ENCODE results near the gene ACAA1.

ACAA1 gene

GRCh38 chr3:38119821-38120692 is 16.9 kb downstream of the ACAA1 start:
- Histone ChIP-seq H3K4me1 (ENCODE audit: control extremely low read depth in 1 of 4, control insufficient read depth in 4 of 4, insufficient read depth in 4 of 4, low read length in 3 of 4) (peaks cover 0 to 11% (median 5%) of the 10 kb centered on the region in 4 experiments), H3K4me3 (ENCODE audit: control insufficient read depth in 1 of 7, extremely low read depth in 1 of 7, insufficient read depth in 4 of 7, low read depth in 2 of 7, low read length in 6 of 7) (no peak overlapping the region), H3K27ac (ENCODE audit: insufficient read depth in 1 of 2, low read depth in 1 of 2, low read length in 2 of 2, poor library complexity in 1 of 2, severe bottlenecking in 2 of 2) (no peak overlapping the region), H3K9me3 (ENCODE audit: control extremely low read depth in 1 of 5, control insufficient read depth in 4 of 5, insufficient read depth in 2 of 5, low read depth in 1 of 5, low read length in 4 of 5) (no peaks in the 10 kb centered on the region), H3K36me3 (ENCODE audit: control insufficient read depth in 4 of 4, insufficient read depth in 4 of 4, low read length in 3 of 4) (peaks cover 4 to 61% (median 35%) of the 10 kb centered on the region in 4 experiments), H3K27me3 (replicated peaks in 2 of 5; ENCODE audit: control insufficient read depth in 4 of 5, insufficient read depth in 5 of 5, low read length in 4 of 5) (no peaks in the 10 kb centered on the region)
- ChIA-PET CTCF (interaction anchor here (0.6 to 8.2 kb wide), 7 partner anchors 8 to 265 kb away, joined by 3 to 54 read pairs (median 4); partner anchors contain the start of gene XYLB), POLR2A (interaction anchor here (1.6 kb wide), 1 partner anchor 8 kb away, joined by 3 read pairs; no protein-coding TSS in a partner anchor)
- DNase-seq = no peak
- 97% methylated on average over 3 of the region's 7 CpGs for WGBS (ENCODE audit: insufficient coverage)

- H3K27me3 ChIP-seq (replicated peaks in 2 of 5; ENCODE audit: control insufficient read depth in 4 of 5, insufficient read depth in 5 of 5, low read length in 4 of 5) = no peaks in the 10 kb centered on the region
- H3K27ac ChIP-seq (ENCODE audit: insufficient read depth in 1 of 2, low read depth in 1 of 2, low read length in 2 of 2, poor library complexity in 1 of 2, severe bottlenecking in 2 of 2) = no peak overlapping the region
- H3K36me3 ChIP-seq (ENCODE audit: control insufficient read depth in 4 of 4, insufficient read depth in 4 of 4, low read length in 3 of 4) = peaks cover 4 to 52% (median 29%) of the 10 kb centered on the region in 4 experiments
- H3K4me3 ChIP-seq (ENCODE audit: control insufficient read depth in 1 of 7, extremely low read depth in 1 of 7, insufficient read depth in 4 of 7, low read depth in 2 of 7, low read length in 6 of 7) = no peak overlapping the region
- 100% methylated on average over 1 of the region's 1 CpG for WGBS (ENCODE audit: insufficient coverage)
- CTCF ChIA-PET = interaction anchor here (1.0 to 8.2 kb wide), 9 partner anchors 9 to 361 kb away, joined by 3 to 54 read pairs (median 4); partner anchors contain the start of gene XYLB
- DNase-seq = no peak
- H3K4me1 ChIP-seq (ENCODE audit: control extremely low read depth in 1 of 4, control insufficient read depth in 4 of 4, insufficient read depth in 4 of 4, low read length in 3 of 4) = peaks cover 0 to 11% (median 5%) of the 10 kb centered on the region in 4 experiments
- no peaks in the 10 kb centered on the region for H3K9me3 ChIP-seq (ENCODE audit: control extremely low read depth in 1 of 5, control insufficient read depth in 4 of 5, insufficient read depth in 2 of 5, low read depth in 1 of 5, low read length in 4 of 5)
- POLR2A ChIA-PET = no interaction called here
Measured at GRCh38 chr3:38119248-38119544, 17.7 kb downstream of the ACAA1 start.

- POLR2A ChIA-PET = no interaction called here
- CTCF ChIA-PET = interaction anchor here (1.0 to 8.2 kb wide), 11 partner anchors 10 to 362 kb away, joined by 3 to 54 read pairs (median 10); partner anchors contain the start of gene XYLB
- Histone ChIP-seq H3K27me3 (replicated peaks in 2 of 5; ENCODE audit: control insufficient read depth in 4 of 5, insufficient read depth in 5 of 5, low read length in 4 of 5) (no peaks in the 10 kb centered on the region), H3K27ac (ENCODE audit: insufficient read depth in 1 of 2, low read depth in 1 of 2, low read length in 2 of 2, poor library complexity in 1 of 2, severe bottlenecking in 2 of 2) (no peak overlapping the region), H3K9me3 (ENCODE audit: control extremely low read depth in 1 of 5, control insufficient read depth in 4 of 5, insufficient read depth in 2 of 5, low read depth in 1 of 5, low read length in 4 of 5) (no peaks in the 10 kb centered on the region), H3K4me3 (ENCODE audit: control insufficient read depth in 1 of 7, extremely low read depth in 1 of 7, insufficient read depth in 4 of 7, low read depth in 2 of 7, low read length in 6 of 7) (no peak overlapping the region), H3K36me3 (ENCODE audit: control insufficient read depth in 4 of 4, insufficient read depth in 4 of 4, low read length in 3 of 4) (peaks cover 4 to 50% (median 28%) of the 10 kb centered on the region in 4 experiments), H3K4me1 (ENCODE audit: control extremely low read depth in 1 of 4, control insufficient read depth in 4 of 4, insufficient read depth in 4 of 4, low read length in 3 of 4) (peaks cover 0 to 11% (median 5%) of the 10 kb centered on the region in 4 experiments)
- WGBS (ENCODE audit: insufficient coverage) = 90% methylated on average over 11 of the region's 13 CpGs
- DNase-seq = no peak
Measured at GRCh38 chr3:38118421-38119247, 18.3 kb downstream of the ACAA1 start.

GRCh38 chr3:38117748-38118420 is 19.0 kb downstream of the ACAA1 start:
- Histone ChIP-seq H3K27me3 (replicated peaks in 2 of 5; ENCODE audit: control insufficient read depth in 4 of 5, insufficient read depth in 5 of 5, low read length in 4 of 5) (no peaks in the 10 kb centered on the region), H3K9me3 (ENCODE audit: control extremely low read depth in 1 of 5, control insufficient read depth in 4 of 5, insufficient read depth in 2 of 5, low read depth in 1 of 5, low read length in 4 of 5) (no peaks in the 10 kb centered on the region), H3K4me1 (ENCODE audit: control extremely low read depth in 1 of 4, control insufficient read depth in 4 of 4, insufficient read depth in 4 of 4, low read length in 3 of 4) (peaks cover 0 to 11% (median 5%) of the 10 kb centered on the region in 4 experiments), H3K27ac (ENCODE audit: insufficient read depth in 1 of 2, low read depth in 1 of 2, low read length in 2 of 2, poor library complexity in 1 of 2, severe bottlenecking in 2 of 2) (no peak overlapping the region), H3K36me3 (ENCODE audit: control insufficient read depth in 4 of 4, insufficient read depth in 4 of 4, low read length in 3 of 4) (peaks cover 2 to 44% (median 23%) of the 10 kb centered on the region in 4 experiments), H3K4me3 (ENCODE audit: control insufficient read depth in 1 of 7, extremely low read depth in 1 of 7, insufficient read depth in 4 of 7, low read depth in 2 of 7, low read length in 6 of 7) (no peak overlapping the region)
- DNase-seq = peak; percentile 69 to 85 (median 84)
- POLR2A ChIA-PET = no interaction called here
- WGBS (ENCODE audit: insufficient coverage) = 71% methylated on average over 9 of the region's 11 CpGs
- CTCF ChIA-PET = interaction anchor here (0.9 to 8.2 kb wide), 13 partner anchors 9 to 366 kb away, joined by 3 to 54 read pairs (median 6); partner anchors contain the start of genes OXSR1 and XYLB

- ChIA-PET CTCF (interaction anchor here (0.9 to 8.2 kb wide), 13 partner anchors 8 to 366 kb away, joined by 3 to 54 read pairs (median 6); partner anchors contain the start of genes OXSR1 and XYLB), POLR2A (no interaction called here)
- Histone ChIP-seq H3K4me3 (ENCODE audit: control insufficient read depth in 1 of 7, extremely low read depth in 1 of 7, insufficient read depth in 4 of 7, low read depth in 2 of 7, low read length in 6 of 7) (no peak overlapping the region), H3K36me3 (ENCODE audit: control insufficient read depth in 4 of 4, insufficient read depth in 4 of 4, low read length in 3 of 4) (peaks cover 0 to 37% (median 17%) of the 10 kb centered on the region in 4 experiments), H3K9me3 (ENCODE audit: control extremely low read depth in 1 of 5, control insufficient read depth in 4 of 5, insufficient read depth in 2 of 5, low read depth in 1 of 5, low read length in 4 of 5) (no peaks in the 10 kb centered on the region), H3K4me1 (ENCODE audit: control extremely low read depth in 1 of 4, control insufficient read depth in 4 of 4, insufficient read depth in 4 of 4, low read length in 3 of 4) (peaks cover 0 to 11% (median 5%) of the 10 kb centered on the region in 4 experiments), H3K27me3 (replicated peaks in 2 of 5; ENCODE audit: control insufficient read depth in 4 of 5, insufficient read depth in 5 of 5, low read length in 4 of 5) (no peaks in the 10 kb centered on the region), H3K27ac (ENCODE audit: insufficient read depth in 1 of 2, low read depth in 1 of 2, low read length in 2 of 2, poor library complexity in 1 of 2, severe bottlenecking in 2 of 2) (no peak overlapping the region)
- no peak for DNase-seq
- WGBS (ENCODE audit: insufficient coverage) = 97% methylated on average over 8 of the region's 10 CpGs
Measured at GRCh38 chr3:38117163-38117716, 19.7 kb downstream of the ACAA1 start.

- POLR2A ChIA-PET = no interaction called here
- Histone ChIP-seq H3K4me3 (ENCODE audit: control insufficient read depth in 1 of 7, extremely low read depth in 1 of 7, insufficient read depth in 4 of 7, low read depth in 2 of 7, low read length in 6 of 7) (no peak overlapping the region), H3K4me1 (ENCODE audit: control extremely low read depth in 1 of 4, control insufficient read depth in 4 of 4, insufficient read depth in 4 of 4, low read length in 3 of 4) (peaks cover 0 to 17% (median 7%) of the 10 kb centered on the region in 4 experiments), H3K36me3 (ENCODE audit: control insufficient read depth in 4 of 4, insufficient read depth in 4 of 4, low read length in 3 of 4) (peaks cover 0 to 31% (median 14%) of the 10 kb centered on the region in 4 experiments), H3K27ac (ENCODE audit: insufficient read depth in 1 of 2, low read depth in 1 of 2, low read length in 2 of 2, poor library complexity in 1 of 2, severe bottlenecking in 2 of 2) (no peak overlapping the region), H3K27me3 (replicated peaks in 2 of 5; ENCODE audit: control insufficient read depth in 4 of 5, insufficient read depth in 5 of 5, low read length in 4 of 5) (no peaks in the 10 kb centered on the region), H3K9me3 (ENCODE audit: control extremely low read depth in 1 of 5, control insufficient read depth in 4 of 5, insufficient read depth in 2 of 5, low read depth in 1 of 5, low read length in 4 of 5) (no peaks in the 10 kb centered on the region)
- DNase-seq = no peak
- WGBS (ENCODE audit: insufficient coverage) = 98% methylated on average over 11 of the region's 12 CpGs
- CTCF ChIA-PET = interaction anchor here (0.7 to 8.2 kb wide), 16 partner anchors 8 to 367 kb away, joined by 3 to 54 read pairs (median 4); partner anchors contain the start of genes OXSR1 and XYLB
Measured at GRCh38 chr3:38116471-38117162, 20.3 kb downstream of the ACAA1 start.

Measured in common myeloid progenitor, CD34-positive (primary cell).